A549 (cell line): Measurements from ENCODE around the gene IPPK.
"Not testable (repeated sequence)": the region's sequence is repeated elsewhere in the genome, so short reads cannot be mapped to it uniquely, and the experiment has no call there.

Experiments used
- CTCF ChIP-seq: fragments of >200 bp; sonication (Bioruptor Twin); formaldehyde crosslinking; IDR thresholded peaks from 3 replicates; pipeline ENCODE4 v1.5.1; 2016
- E2F6 ChIP-seq: IDR thresholded peaks from 2 replicates; pipeline ENCODE4 v1.6.1; 2012; ENCODE audit warnings: low read depth, borderline replicate concordance
- ELK1 ChIP-seq: fragments of 150-350 bp; IDR thresholded peaks from 2 replicates; pipeline ENCODE4 v1.6.1; 2014; ENCODE audit warnings: low read depth, mild to moderate bottlenecking, low read length
- JUN ChIP-seq, 2 experiments: fragments of >200 bp; sonication (Bioruptor Twin); formaldehyde crosslinking; IDR thresholded peaks; 2 replicates in 1 of 2; 3 replicates in 1 of 2; pipeline ENCODE4 v1.6.1; 2016 to 2017
- KDM5A ChIP-seq: fragments of 200-600 bp; sonication (generic); IDR thresholded peaks from 2 replicates; pipeline ENCODE4 v1.6.1; 2016; ENCODE audit warnings: antibody characterized with exemption, mild to moderate bottlenecking
- MAFK ChIP-seq: fragments of 450-650 bp; IDR thresholded peaks from 2 replicates; pipeline ENCODE4 v1.6.1; 2014; ENCODE audit not compliant: partially characterized antibody
- NR3C1 ChIP-seq: fragments of >200 bp; sonication (Bioruptor Twin); formaldehyde crosslinking; IDR thresholded peaks from 3 replicates; pipeline ENCODE4 v1.6.1; 2017
- POLR2A ChIP-seq: IDR thresholded peaks from 2 replicates; pipeline ENCODE4 v1.6.1; 2012; ENCODE audit warnings: mild to moderate bottlenecking, low read length
- RCOR1 ChIP-seq: fragments of 150-350 bp; IDR thresholded peaks from 2 replicates; pipeline ENCODE4 v1.6.1; 2014; ENCODE audit warnings: antibody characterized with exemption, low read length, low read depth
- REST ChIP-seq: fragments of 200-600 bp; sonication (generic); IDR thresholded peaks from 2 replicates; pipeline ENCODE4 v1.6.1; 2016; ENCODE audit warnings: antibody characterized with exemption, mild to moderate bottlenecking, moderate library complexity
- SMC3 ChIP-seq: fragments of >200 bp; sonication (Bioruptor Twin); formaldehyde crosslinking; IDR thresholded peaks from 3 replicates; pipeline ENCODE4 v1.6.1; 2018; ENCODE audit warnings: inconsistent platforms
- SREBF2 ChIP-seq: fragments of 450-650 bp; IDR thresholded peaks from 2 replicates; pipeline ENCODE4 v1.6.1; 2014; ENCODE audit warnings: mild to moderate bottlenecking, moderate library complexity
- TFCP2L1 ChIP-seq: fragments of 250-450 bp; sonication (Bioruptor Pico); IDR thresholded peaks from 2 replicates; pipeline ENCODE4 v1.5.0; 2021; ENCODE audit warnings: mild to moderate bottlenecking

- not testable (repeated sequence) for TF ChIP-seq MAFK; CTCF; SREBF2; POLR2A; ELK1; NR3C1; SMC3; REST; TFCP2L1 (CRISPR knock-in tag); E2F6; RCOR1; KDM5A; JUN (IDR thresholded peaks at IDR 0.05)
Observed at GRCh38 chr9:92573612-92574011, 96.3 kb downstream of the IPPK start.
